H1 (cell line): ENCODE results near the gene PHYHD1. TPM values are rescaled to one million over a fixed set of nuclear protein-coding genes. Genes with fewer than 3 reads are reported as not detected.
A peak's percentile ranks its signal among the peaks of the same experiment; 100 is the strongest.

ENCODE experiments used
- CTCF ChIA-PET: fragments of 300-600 bp; sonication (Branson Sonifier 250); formaldehyde crosslinking; loops from one replicate; lab custom pipeline; 2021; ENCODE audit not compliant: partially characterized antibody; lab: Charles Lee
- POLR2A ChIA-PET: fragments of 300-600 bp; sonication (Branson Sonifier 250); formaldehyde crosslinking; loops from one replicate; lab custom pipeline; 2021; ENCODE audit warnings: inconsistent platforms; ENCODE audit not compliant: partially characterized antibody; lab: Charles Lee
- DNase-seq, 2 experiments: peaks; one replicate each; pipeline versions ENCODE4 v3.0.0 to v3.0.0-alpha.2; 2010 to 2022; ENCODE audit warnings: low spot score in 2 of 2, low read depth in 1 of 2, mixed read lengths in 1 of 2
- FAIRE-seq: peaks from 2 replicates; lab custom pipeline; 2011; peaks lifted over from hg19 to GRCh38; lab: Jason Lieb, UNC
- H2AFZ ChIP-seq: 2 replicates; pipeline ENCODE4 v1.8.1; 2012; ENCODE audit warnings: low read length, inconsistent platforms
- H2AK5ac ChIP-seq: 2 replicates; pipeline ENCODE4 v1.6.1; 2013; ENCODE audit warnings: low read depth, low read length
- H2BK120ac ChIP-seq: replicated peaks from 2 replicates; pipeline ENCODE3; 2013; ENCODE audit warnings: low read depth, low read length, inconsistent platforms
- H2BK12ac ChIP-seq: 2 replicates; pipeline ENCODE4 v1.6.1; 2013; ENCODE audit warnings: low read depth, low read length
- H2BK15ac ChIP-seq: 2 replicates; pipeline ENCODE4 v1.6.1; 2013; ENCODE audit warnings: low read length
- H2BK20ac ChIP-seq: 2 replicates; pipeline ENCODE4 v1.6.1; 2013; ENCODE audit warnings: low read length
- H2BK5ac ChIP-seq: 2 replicates; pipeline ENCODE4 v1.6.1; 2013; ENCODE audit warnings: low read depth, low read length
- H3K14ac ChIP-seq: 2 replicates; pipeline ENCODE4 v1.6.1; 2013; ENCODE audit warnings: inconsistent platforms; ENCODE audit not compliant: insufficient read length
- H3K18ac ChIP-seq: 2 replicates; pipeline ENCODE4 v1.6.1; 2013; ENCODE audit warnings: low read length; ENCODE audit errors: extremely low read depth
- H3K23ac ChIP-seq: 2 replicates; pipeline ENCODE4 v1.6.1; 2013; ENCODE audit warnings: inconsistent platforms; ENCODE audit not compliant: insufficient read length
- H3K23me2 ChIP-seq: 2 replicates; pipeline ENCODE4 v1.6.1; 2013; ENCODE audit warnings: low read depth, low read length
- H3K27ac ChIP-seq: 2 replicates; pipeline ENCODE4 v1.6.1; 2011; ENCODE audit warnings: low read depth, low read length, inconsistent platforms
- H3K27me3 ChIP-seq, 4 experiments: replicated peaks in 1 of 4; 1 replicate in 1 of 4; 2 replicates in 3 of 4; pipeline versions ENCODE4 v1.6.1 to v1.8.1; 2011 to 2013; ENCODE audit warnings: low read length in 3 of 4, mild to moderate bottlenecking in 3 of 4, inconsistent platforms in 2 of 4, mixed read lengths in 2 of 4, moderate library complexity in 1 of 4; ENCODE audit not compliant: control insufficient read depth in 3 of 4, insufficient read depth in 3 of 4; ENCODE audit errors: extremely low read depth in 1 of 4
- H3K36me3 ChIP-seq, 4 experiments: 2 replicates each; pipeline versions ENCODE4 v1.6.1 to v1.8.1; 2011 to 2013; ENCODE audit warnings: mild to moderate bottlenecking in 4 of 4, low read length in 3 of 4, moderate library complexity in 2 of 4, control low read depth in 1 of 4, inconsistent platforms in 1 of 4; ENCODE audit not compliant: insufficient read depth in 4 of 4, control insufficient read depth in 2 of 4
- H3K4ac ChIP-seq: replicated peaks from 2 replicates; pipeline ENCODE3; 2013; ENCODE audit warnings: low read length, low read depth, mixed read lengths, inconsistent platforms; ENCODE audit not compliant: insufficient read length
- H3K4me1 ChIP-seq, 4 experiments: replicated peaks in 1 of 4; 1 replicate in 1 of 4; 2 replicates in 3 of 4; pipeline versions ENCODE4 v1.6.1 to v1.8.1; 2011 to 2013; ENCODE audit warnings: low read length in 3 of 4, inconsistent platforms in 2 of 4, mixed read lengths in 1 of 4; ENCODE audit not compliant: insufficient read depth in 4 of 4, control insufficient read depth in 3 of 4
- H3K4me2 ChIP-seq, 2 experiments: 2 replicates each; pipeline versions ENCODE4 v1.6.1 to v1.8.1; 2011 to 2013; ENCODE audit warnings: low read depth in 2 of 2, low read length in 2 of 2, control low read depth in 1 of 2, inconsistent platforms in 1 of 2, mild to moderate bottlenecking in 1 of 2; ENCODE audit not compliant: insufficient read depth in 1 of 2
- H3K4me3 ChIP-seq, 4 experiments: fragments of 200-600, 300-600 bp in 1 of 4; sonication (generic), shearing (Covaris generic), sonication (Bioruptor Twin) in 1 of 4; 2 replicates each; pipeline versions ENCODE4 v1.5.1 to v1.8.1; 2011 to 2016; ENCODE audit warnings: low read length in 4 of 4, low read depth in 3 of 4, control low read depth in 2 of 4, inconsistent platforms in 2 of 4, mild to moderate bottlenecking in 2 of 4, mixed read lengths in 1 of 4, moderate library complexity in 1 of 4; ENCODE audit not compliant: insufficient read depth in 2 of 4; ENCODE audit errors: extremely low read depth in 1 of 4
- H3K56ac ChIP-seq: replicated peaks from 2 replicates; pipeline ENCODE3; 2013; ENCODE audit warnings: low read depth, mild to moderate bottlenecking, mixed read lengths, low read length, inconsistent platforms; ENCODE audit not compliant: insufficient read length
- H3K79me1 ChIP-seq: 2 replicates; pipeline ENCODE4 v1.6.1; 2013; ENCODE audit warnings: low read depth, low read length, control low read depth
- H3K79me2 ChIP-seq, 2 experiments: 2 replicates each; pipeline versions ENCODE4 v1.6.1 to v1.8.1; 2012 to 2013; ENCODE audit warnings: low read length in 2 of 2, mild to moderate bottlenecking in 2 of 2, inconsistent platforms in 1 of 2; ENCODE audit not compliant: insufficient read depth in 2 of 2, control insufficient read depth in 1 of 2
- H3K9ac ChIP-seq, 4 experiments: replicated peaks in 1 of 4; 1 replicate in 1 of 4; 2 replicates in 3 of 4; pipeline versions ENCODE4 v1.6.1 to v1.8.1; 2011 to 2013; ENCODE audit warnings: low read depth in 3 of 4, low read length in 3 of 4, control low read depth in 2 of 4, mild to moderate bottlenecking in 2 of 4, moderate library complexity in 2 of 4, inconsistent platforms in 1 of 4; ENCODE audit errors: extremely low read depth in 1 of 4
- H3K9me3 ChIP-seq, 2 experiments: 2 replicates each; pipeline versions ENCODE4 v1.6.1 to v1.8.1; 2012 to 2013; ENCODE audit warnings: mild to moderate bottlenecking in 2 of 2, moderate library complexity in 2 of 2, control low read depth in 1 of 2, inconsistent platforms in 1 of 2, low read depth in 1 of 2, low read length in 1 of 2, mixed read lengths in 1 of 2; ENCODE audit not compliant: insufficient read depth in 2 of 2
- H4K20me1 ChIP-seq, 2 experiments: replicated peaks in 1 of 2; 2 replicates each; pipeline versions ENCODE3 to v1.8.1; 2011 to 2013; ENCODE audit warnings: inconsistent platforms in 2 of 2, low read length in 2 of 2, mild to moderate bottlenecking in 1 of 2; ENCODE audit not compliant: insufficient read depth in 2 of 2, control insufficient read depth in 1 of 2
- H4K5ac ChIP-seq: 2 replicates; pipeline ENCODE4 v1.6.1; 2013; ENCODE audit warnings: low read length, low read depth, mixed read lengths, inconsistent platforms; ENCODE audit not compliant: insufficient read length
- H4K8ac ChIP-seq: 2 replicates; pipeline ENCODE4 v1.8.0; 2013; ENCODE audit warnings: mild to moderate bottlenecking, moderate library complexity, low read length, inconsistent platforms; ENCODE audit not compliant: insufficient read depth; ENCODE audit errors: extremely low read depth
- H4K91ac ChIP-seq: replicated peaks from 2 replicates; pipeline ENCODE3; 2013; ENCODE audit warnings: low read length, mixed read lengths, inconsistent platforms; ENCODE audit not compliant: insufficient read length
- CBX5 ChIP-seq: fragments of 300-800, 300-1000 bp; sonication (generic); IDR thresholded peaks from 2 replicates; pipeline ENCODE4 v1.7.1; 2016; ENCODE audit warnings: antibody characterized with exemption, low read length, low read depth
- CREB1 ChIP-seq: IDR thresholded peaks from 2 replicates; pipeline ENCODE4 v1.6.1; 2012; ENCODE audit warnings: inconsistent platforms
- CTBP2 ChIP-seq: IDR thresholded peaks from 2 replicates; pipeline ENCODE4 v1.7.0; 2011; ENCODE audit warnings: borderline replicate concordance, mild to moderate bottlenecking, moderate library complexity, mixed read lengths, low read length; ENCODE audit not compliant: insufficient read depth, insufficient read length
- EP300 ChIP-seq, 2 experiments: IDR thresholded peaks; 1 replicate in 1 of 2; 2 replicates in 1 of 2; pipeline ENCODE4 v1.6.1; 2011 to 2012; ENCODE audit warnings: low read depth in 2 of 2, low read length in 2 of 2, mild to moderate bottlenecking in 2 of 2, borderline replicate concordance in 1 of 2, inconsistent platforms in 1 of 2, moderate library complexity in 1 of 2
- POLR2AphosphoS5 ChIP-seq: IDR thresholded peaks from 2 replicates; pipeline ENCODE4 v1.6.1; 2011; ENCODE audit warnings: low read depth, low read length
- SIN3A ChIP-seq, 2 experiments: IDR thresholded peaks in 1 of 2; conservative IDR thresholded peaks in 1 of 2; 2 replicates each; pipeline ENCODE4 v1.6.1; 2011 to 2012; ENCODE audit warnings: low read length in 2 of 2, improper control_type of control experiment in 1 of 2, low read depth in 1 of 2, mild to moderate bottlenecking in 1 of 2
- SRF ChIP-seq: IDR thresholded peaks from 2 replicates; pipeline ENCODE4 v1.6.1; 2011; ENCODE audit warnings: mild to moderate bottlenecking, low read depth, low read length, moderate library complexity
- WGBS, 2 experiments: shearing (Covaris generic) in 1 of 2; methylation state at CpG; one replicate each; pipeline versions ENCODE4 v1.1.6 to v1.1.7; 2013 to 2015; ENCODE audit warnings: low lambda C conversion rate in 2 of 2, mixed read lengths in 2 of 2, inconsistent platforms in 1 of 2, low coverage in 1 of 2, missing lambda C conversion rate in 1 of 2; ENCODE audit not compliant: insufficient replicate concordance in 2 of 2, insufficient coverage in 1 of 2, insufficient read length in 1 of 2; ENCODE audit errors: extremely low coverage in 1 of 2, missing lambda C conversion rate in 1 of 2; 5-methylcytosine and 5-hydroxymethylcytosine counted together
- polyA plus RNA-seq, 7 experiments: library from polyadenylated mRNA; depleted of rRNA in 3 of 7; stranded (reverse) in 5 of 7; unstranded in 2 of 7; fragments of >200 nt in 5 of 7; fragments of 200-250 nt in 2 of 7; gene quantifications; 1 replicate in 5 of 7; 2 replicates in 1 of 7; 4 replicates in 1 of 7; pipeline versions ENCODE4 v1.2.1 to v1.2.3, GENCODE V29; 2011 to 2013; ENCODE audit warnings: missing spikeins in 2 of 7, mixed read lengths in 2 of 7
- total RNA-seq: library from RNA; stranded (reverse); fragmentation: NEBNext Ultra II Directional; extraction: Animal tissue kit (Norgen Biotek cat#: 25700); gene quantifications from 2 replicates; pipeline ENCODE4 v1.2.1, GENCODE V29; 2021

PHYHD1 gene
- total and polyA plus RNA-seq, 2 of the 8 experiments (the other 6 are each of a cell fraction or from before 2014, with no cell fraction given) = 14.1 to 25.6 TPM

GRCh38 chr9:128892221-128892921 is 28.4 kb upstream of the PHYHD1 start:
- Histone ChIP-seq H3K36me3 (peaks cover 2 to 18% (median 6%) of the 10 kb centered on the region in 4 experiments; a peak in 5 of 8 replicates), H2BK20ac (no peak overlapping the region), H3K56ac (no peak overlapping the region), H4K91ac (peak overlapping the region; percentile 12), H3K14ac (no peak overlapping the region), H2BK120ac (no peak overlapping the region), H2BK5ac (peak overlapping the region; percentile 60; the same call in 1 of the 2 replicates), H3K4me3 (no peak overlapping the region), H3K18ac (no peak overlapping the region), H3K4me2 (no peak overlapping the region; a peak in 1 of 4 replicates), H3K9me3 (no peaks in the 10 kb centered on the region), H4K8ac (no peak overlapping the region), H2AFZ (no peak overlapping the region), H3K79me1 (peaks cover 7% of the 10 kb centered on the region), H2BK12ac (no peak overlapping the region), H3K4ac (no peak overlapping the region), H3K27ac (peak overlapping the region; percentile 40; the same call in 1 of the 2 replicates), H2AK5ac (no peak overlapping the region), H2BK15ac (no peak overlapping the region), H3K23ac (no peak overlapping the region), H3K79me2 (peaks cover 0 to 82% of the 10 kb centered on the region in 2 experiments; a peak in 3 of 4 replicates), H3K4me1 (peaks cover 2 to 32% (median 19%) of the 10 kb centered on the region in 4 experiments), H3K23me2 (no peaks in the 10 kb centered on the region), H4K5ac (peak overlapping the region; percentile 4), H4K20me1 (peaks cover 0 to 15% of the 10 kb centered on the region in 2 experiments), H3K27me3 (no peaks in the 10 kb centered on the region), H3K9ac (no peak overlapping the region)
- CTCF ChIA-PET = interaction anchor here (0.5 to 1.6 kb wide), 4 partner anchors 10 to 1013 kb away, joined by 3 to 6 read pairs (median 4); partner anchors contain the start of genes KYAT1 and LRRC8A
- WGBS, 2 experiments = 93% methylated on average over 16 of the region's 17 CpGs; no CpG with 5 or more reads in 1 of the 2 experiments
- DNase-seq (no peak), FAIRE-seq (no peak)
- POLR2A ChIA-PET = interaction anchor here (1.4 kb wide), 1 partner anchor 11 kb away, joined by 4 read pairs; the partner anchor contains the start of genes KYAT1 and LRRC8A
- no peak for TF ChIP-seq CBX5
- no peak for TF ChIP-seq SIN3A (conservative IDR thresholded peaks at IDR 0.05 in 1 of 2, IDR thresholded peaks at IDR 0.05 in 1 of 2; ENCODE audit: low read depth in 1 of 2, low read length in 2 of 2)
- no peak for TF ChIP-seq POLR2AphosphoS5
- TF ChIP-seq SRF = no peak
- TF ChIP-seq CTBP2 = no peak
- no peak for TF ChIP-seq EP300 (IDR thresholded peaks at IDR 0.05; ENCODE audit: borderline replicate concordance in 1 of 2, low read depth in 2 of 2, low read length in 2 of 2)
- TF ChIP-seq CREB1 = no peak
